HAP-1 (cell line): ENCODE measurements around the gene AP5B1.

Experiments used
- DNase-seq, 2 experiments: peaks; one replicate each; pipeline ENCODE4 v3.0.0-alpha.2; 2016 to 2020; ENCODE audit warnings: low spot score in 2 of 2
- H3K27me3 ChIP-seq: fragments of 250-450 bp; sonication (Bioruptor Pico); 2 replicates; pipeline ENCODE4 v1.5.1; 2020; ENCODE audit warnings: low read depth, mild to moderate bottlenecking, moderate library complexity
- H3K36me3 ChIP-seq: fragments of 250-450 bp; sonication (Bioruptor Pico); replicated peaks from 2 replicates; pipeline ENCODE4 v1.5.1; 2020; ENCODE audit warnings: mild to moderate bottlenecking
- H3K4me1 ChIP-seq: fragments of 250-450 bp; sonication (Bioruptor Pico); 2 replicates; pipeline ENCODE4 v1.5.1; 2020; ENCODE audit warnings: mild to moderate bottlenecking
- H3K4me3 ChIP-seq: fragments of 250-450 bp; sonication (Bioruptor Pico); 2 replicates; pipeline ENCODE4 v1.5.1; 2020; ENCODE audit warnings: mild to moderate bottlenecking, moderate library complexity
- H3K9me3 ChIP-seq: fragments of 250-450 bp; sonication (Bioruptor Pico); 2 replicates; pipeline ENCODE4 v1.5.1; 2020; ENCODE audit warnings: mild to moderate bottlenecking, moderate library complexity
- in situ Hi-C: fragments of 300-500 bp; cut with MboI; formaldehyde crosslinking; loops from 3 replicates; pipeline ENCODE4 v1.14.3; 2020; ENCODE audit warnings: low sequenced_read_pairs, inconsistent platforms, mixed read lengths

AP5B1 gene, protein sequence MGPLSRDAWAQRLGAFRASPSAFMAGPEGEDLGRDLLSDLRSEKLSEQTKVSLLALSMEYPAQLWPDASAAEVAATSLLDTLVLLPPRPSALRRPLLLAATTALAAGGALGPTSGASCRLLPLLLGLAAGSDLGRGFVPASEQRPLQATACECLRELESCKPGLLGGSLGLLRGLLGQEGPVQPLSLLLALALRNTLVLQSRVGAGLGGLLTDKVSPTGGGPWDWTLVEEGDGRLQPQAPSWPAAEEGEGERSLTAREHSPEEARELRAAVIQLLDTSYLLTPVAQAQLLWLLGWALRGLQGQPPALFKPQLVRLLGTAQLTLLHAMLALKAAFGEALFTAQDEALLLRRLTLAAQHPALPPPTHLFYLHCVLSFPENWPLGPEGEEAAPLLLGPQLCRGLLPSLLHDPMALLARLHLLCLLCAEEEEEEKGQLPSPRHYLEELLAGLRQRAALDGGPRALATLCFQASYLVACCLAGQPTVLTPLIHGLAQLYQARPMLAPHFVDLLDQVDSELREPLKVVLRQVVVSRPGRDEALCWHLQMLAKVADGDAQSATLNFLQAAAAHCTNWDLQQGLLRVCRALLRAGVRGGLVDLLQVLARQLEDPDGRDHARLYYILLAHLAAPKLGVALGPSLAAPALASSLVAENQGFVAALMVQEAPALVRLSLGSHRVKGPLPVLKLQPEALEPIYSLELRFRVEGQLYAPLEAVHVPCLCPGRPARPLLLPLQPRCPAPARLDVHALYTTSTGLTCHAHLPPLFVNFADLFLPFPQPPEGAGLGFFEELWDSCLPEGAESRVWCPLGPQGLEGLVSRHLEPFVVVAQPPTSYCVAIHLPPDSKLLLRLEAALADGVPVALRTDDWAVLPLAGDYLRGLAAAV

DNA sequence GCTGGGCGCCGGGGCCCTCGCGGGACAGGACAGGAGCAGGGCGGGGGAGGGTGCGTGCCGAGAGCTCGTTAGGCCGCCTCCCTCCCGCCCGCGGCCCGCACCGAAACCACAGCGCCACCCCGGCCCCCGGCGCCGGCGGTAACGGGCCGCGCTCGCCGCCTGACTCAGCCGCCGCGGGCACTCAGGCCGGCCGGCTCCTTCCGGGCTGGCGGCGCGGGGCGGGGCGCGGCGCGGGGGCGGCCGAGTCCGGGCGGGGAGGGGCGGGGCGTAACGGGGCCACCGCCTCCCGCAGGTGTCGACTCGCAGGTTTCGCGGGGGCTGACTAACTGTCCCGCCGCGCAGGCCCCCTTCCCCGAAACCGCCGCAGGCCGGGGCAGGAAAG lies at the start of gene AP5B1:
Gene AP5B1 (minus strand): TSS at position 207 of the 382 bp plus-strand sequence. CDS start 385 bp downstream, outside the sequence.
- Histone ChIP-seq H3K4me3 (peak within 1 kb of the TSS; percentile 82), H3K9me3 (no peaks in the 10 kb centered on the region), H3K27me3 (no peaks in the 10 kb centered on the region), H3K4me1 (no peaks in the 10 kb centered on the region; the same call in 1 of the 2 replicates), H3K36me3 (peaks cover 36% of the 10 kb centered on the region)
- in situ Hi-C loops = no loop called here
- peak; percentile 52 to 76 for DNase-seq

DNA sequence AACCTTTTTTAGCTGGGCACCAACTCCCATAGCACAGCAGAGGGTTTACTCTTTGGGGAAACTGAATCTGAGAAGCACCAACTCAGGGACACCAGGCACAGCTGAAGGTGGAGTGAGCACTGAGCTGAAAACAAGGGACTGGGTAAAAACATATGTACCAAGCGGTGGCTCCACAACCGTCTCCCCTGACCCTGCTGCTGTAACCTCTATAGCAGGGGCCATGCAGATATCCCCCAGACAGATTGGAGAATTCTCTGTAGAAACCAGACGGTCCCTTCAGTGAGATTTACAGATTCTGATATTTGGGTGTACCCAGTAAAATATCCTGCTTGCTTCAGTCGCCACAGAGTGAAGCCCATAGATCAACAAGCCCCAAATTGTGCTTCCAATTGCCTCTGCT lies 48.7 kb upstream of the AP5B1 start:
- in situ Hi-C loops = no loop called here

GRCh38 chr11:65826984-65827735 lies 46.4 kb upstream of the AP5B1 start:
- H3K27me3 ChIP-seq = peaks cover 9% of the 10 kb centered on the region
- H3K4me3 ChIP-seq = no peak overlapping the region
- H3K4me1 ChIP-seq = no peaks in the 10 kb centered on the region
- in situ Hi-C loops = no loop called here
- no peak for DNase-seq
- H3K36me3 ChIP-seq = no peaks in the 10 kb centered on the region
- no peaks in the 10 kb centered on the region for H3K9me3 ChIP-seq

More for the DNA sequence above, 48.7 kb upstream of the AP5B1 start:
- Histone ChIP-seq H3K9me3 (peaks cover 3% of the 10 kb centered on the region; the same call in 1 of the 2 replicates), H3K27me3 (peaks cover 9% of the 10 kb centered on the region), H3K36me3 (no peaks in the 10 kb centered on the region), H3K4me3 (no peak overlapping the region), H3K4me1 (peaks cover 8% of the 10 kb centered on the region)
- DNase-seq = no peak

DNA sequence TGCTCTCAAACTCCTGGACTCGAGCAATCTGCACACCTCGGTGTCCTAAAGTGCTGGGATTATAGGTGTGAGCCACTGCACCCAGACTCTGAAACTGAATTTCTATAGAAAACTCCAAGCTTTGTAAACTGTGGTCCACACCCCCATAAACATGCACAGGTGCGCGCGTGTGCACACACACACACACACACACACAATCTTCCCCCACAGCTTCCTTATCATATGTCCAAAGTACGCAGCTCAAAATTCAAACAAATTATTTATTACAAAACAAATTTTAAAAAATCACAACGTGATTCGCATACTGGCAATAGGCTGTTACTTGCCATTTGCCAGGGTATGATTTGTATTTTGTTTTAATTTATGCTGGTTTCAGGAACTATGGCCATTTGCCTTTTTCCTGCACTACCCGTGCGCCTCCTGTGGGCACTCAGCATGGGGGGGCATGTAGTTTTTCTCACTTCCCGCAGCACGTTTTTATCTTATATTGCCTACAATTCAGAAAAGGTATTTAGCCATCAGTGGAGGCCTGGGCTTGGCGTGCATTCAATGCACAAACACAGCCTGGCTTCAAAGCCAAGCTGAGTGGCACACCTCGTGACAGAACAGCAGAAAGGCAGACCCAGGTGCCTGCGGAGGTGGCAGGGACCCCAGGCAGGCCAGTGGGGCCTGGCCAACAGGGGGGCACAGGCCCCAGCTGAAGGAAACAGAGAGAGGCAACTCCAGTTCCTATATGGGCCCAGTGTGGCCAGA lies 42.2 kb upstream of the AP5B1 start:
- H3K4me3 ChIP-seq = no peak overlapping the region
- H3K36me3 ChIP-seq = no peaks in the 10 kb centered on the region
- no peaks in the 10 kb centered on the region for H3K9me3 ChIP-seq
- DNase-seq = no peak
- no peaks in the 10 kb centered on the region for H3K27me3 ChIP-seq
- H3K4me1 ChIP-seq = no peaks in the 10 kb centered on the region
- in situ Hi-C loops = no loop called here

DNA sequence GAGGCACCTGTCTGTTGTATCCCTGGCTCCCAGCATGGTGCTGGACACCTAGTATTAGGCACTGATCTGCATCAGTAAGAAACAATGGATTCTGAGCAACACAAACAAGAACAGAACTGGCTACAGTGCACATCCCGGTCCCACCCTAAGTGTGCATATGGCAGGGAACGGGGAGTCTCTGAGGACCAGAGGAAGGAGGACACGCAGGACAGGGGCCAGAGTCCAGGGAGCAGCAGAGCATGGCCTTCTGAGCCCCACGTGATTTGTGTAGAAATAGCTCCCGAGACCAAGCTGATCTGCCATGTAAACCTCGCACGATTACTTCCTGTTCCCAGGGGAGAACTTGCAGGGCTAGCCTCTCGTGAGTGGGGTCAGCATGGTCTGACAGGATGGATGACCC lies 40.3 kb upstream of the AP5B1 start:
- in situ Hi-C loops = no loop called here
- no peak for DNase-seq
- no peaks in the 10 kb centered on the region for H3K9me3 ChIP-seq
- H3K27me3 ChIP-seq = no peaks in the 10 kb centered on the region
- H3K4me3 ChIP-seq = no peak overlapping the region
- H3K36me3 ChIP-seq = no peaks in the 10 kb centered on the region; the same call in 1 of the 2 replicates
- H3K4me1 ChIP-seq = peaks cover 4% of the 10 kb centered on the region

GRCh38 chr11:65817835-65818680 lies 37.3 kb upstream of the AP5B1 start:
- peak; percentile 72 to 98 for DNase-seq
- H3K9me3 ChIP-seq = no peaks in the 10 kb centered on the region
- peaks cover 4% of the 10 kb centered on the region for H3K4me1 ChIP-seq
- no peaks in the 10 kb centered on the region; the same call in 1 of the 2 replicates for H3K36me3 ChIP-seq
- peak overlapping the region; percentile 40 for H3K4me3 ChIP-seq
- no peaks in the 10 kb centered on the region for H3K27me3 ChIP-seq
- in situ Hi-C loops = no loop called here

GRCh38 chr11:65817312-65817834 lies 36.6 kb upstream of the AP5B1 start:
- peak overlapping the region; percentile 40 for H3K4me3 ChIP-seq
- no peaks in the 10 kb centered on the region for H3K9me3 ChIP-seq
- no peaks in the 10 kb centered on the region for H3K27me3 ChIP-seq
- DNase-seq = peak in 1 of 2 experiments; percentile 18
- H3K36me3 ChIP-seq = no peaks in the 10 kb centered on the region; the same call in 1 of the 2 replicates
- in situ Hi-C loops = no loop called here
- peaks cover 4% of the 10 kb centered on the region for H3K4me1 ChIP-seq

DNA sequence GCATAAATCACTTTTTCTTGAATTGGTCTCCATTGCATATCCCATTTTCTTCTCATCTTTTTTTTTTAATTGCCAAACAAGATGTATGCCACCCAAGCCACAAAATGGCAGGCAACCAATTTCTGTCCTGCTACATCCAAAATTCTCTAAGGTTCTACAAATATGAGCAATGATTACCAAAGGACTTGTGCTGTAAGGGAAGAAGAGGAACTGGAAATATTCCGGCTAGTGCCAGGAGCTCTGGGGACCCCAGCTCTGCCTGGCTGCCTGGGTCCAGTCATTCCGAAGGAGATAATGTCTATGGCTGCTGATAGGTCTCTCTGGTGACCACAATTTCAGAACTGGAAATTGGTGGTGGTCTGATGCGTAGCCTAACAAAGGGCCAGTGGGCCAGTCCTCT lies 35.9 kb upstream of the AP5B1 start:
- H3K4me3 ChIP-seq = no peak overlapping the region
- no peaks in the 10 kb centered on the region for H3K27me3 ChIP-seq
- H3K36me3 ChIP-seq = no peaks in the 10 kb centered on the region; the same call in 1 of the 2 replicates
- in situ Hi-C loops = no loop called here
- no peak for DNase-seq
- peaks cover 4% of the 10 kb centered on the region for H3K4me1 ChIP-seq
- no peaks in the 10 kb centered on the region for H3K9me3 ChIP-seq

- Histone ChIP-seq H3K27me3 (no peaks in the 10 kb centered on the region), H3K36me3 (no peaks in the 10 kb centered on the region; the same call in 1 of the 2 replicates), H3K4me1 (peaks cover 4% of the 10 kb centered on the region), H3K4me3 (no peak overlapping the region), H3K9me3 (no peaks in the 10 kb centered on the region)
- no peak for DNase-seq
- in situ Hi-C loops = no loop called here
Measured at GRCh38 chr11:65814986-65815565, 34.3 kb upstream of the AP5B1 start.

DNA sequence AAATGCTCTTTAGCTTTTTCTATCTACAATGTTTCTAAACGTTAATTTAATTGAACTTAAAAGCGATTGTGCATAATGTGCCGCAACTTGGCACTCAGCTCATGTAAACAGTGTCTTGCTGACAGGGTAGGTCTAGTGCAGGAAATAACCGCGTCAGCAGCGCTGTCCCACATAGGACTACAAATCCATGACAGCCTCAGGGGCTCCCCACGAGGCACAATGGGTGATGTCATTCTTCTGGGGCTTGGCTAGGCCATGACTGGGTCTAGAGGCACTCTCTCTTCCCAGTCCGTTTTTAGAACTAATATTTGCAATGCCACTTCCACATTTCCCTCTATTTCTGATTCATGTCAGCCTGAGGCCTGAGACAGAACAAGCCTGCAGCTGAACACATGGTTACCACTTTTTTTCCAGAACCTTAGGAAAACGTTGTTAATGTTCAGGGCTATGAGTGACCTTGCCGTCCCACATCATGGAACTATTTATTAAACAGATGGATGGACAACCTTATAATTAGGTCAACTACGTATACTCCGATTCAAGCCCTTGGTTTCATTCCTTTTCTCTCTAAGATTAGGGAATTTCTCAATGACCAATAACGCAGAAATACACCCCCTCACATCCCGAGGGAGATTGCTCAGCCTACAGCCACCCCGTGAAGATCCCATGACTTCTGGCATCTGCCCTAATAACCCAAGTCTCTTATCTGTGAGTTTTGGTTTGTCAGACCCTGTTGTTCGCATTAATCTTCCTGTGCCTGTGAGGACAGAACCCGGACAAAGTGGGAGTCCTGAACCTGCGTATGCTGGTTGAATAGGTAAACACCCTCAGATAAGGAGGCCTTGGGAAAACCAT lies 33.6 kb upstream of the AP5B1 start:
- H3K4me1 ChIP-seq = peaks cover 4% of the 10 kb centered on the region
- no peak for DNase-seq
- H3K36me3 ChIP-seq = no peaks in the 10 kb centered on the region; the same call in 1 of the 2 replicates
- H3K27me3 ChIP-seq = no peaks in the 10 kb centered on the region
- H3K4me3 ChIP-seq = no peak overlapping the region
- no peaks in the 10 kb centered on the region for H3K9me3 ChIP-seq
- in situ Hi-C loops = no loop called here

GRCh38 chr11:65811764-65812475 lies 31.1 kb upstream of the AP5B1 start:
- Histone ChIP-seq H3K9me3 (no peaks in the 10 kb centered on the region), H3K4me3 (no peak overlapping the region), H3K27me3 (no peaks in the 10 kb centered on the region), H3K4me1 (no peaks in the 10 kb centered on the region), H3K36me3 (no peaks in the 10 kb centered on the region)
- in situ Hi-C loops = no loop called here
- no peak for DNase-seq
